GM18858 (cell line): ENCODE data around the gene KIAA1671.

Experiments used
- ATAC-seq: cut with Tn5 transposase; IDR thresholded peaks from one replicate; pipeline ENCODE4 v1.9.1; 2021; ENCODE audit not compliant: unreplicated experiment

The KIAA1671 gene

GRCh38 chr22:25066861-25067435 is 114.4 kb downstream of the KIAA1671 start:
- ATAC-seq = no peak

GRCh38 chr22:25067851-25068421 is 115.4 kb downstream of the KIAA1671 start:
- ATAC-seq = no peak

GRCh38 chr22:25068707-25069106 is 116.2 kb downstream of the KIAA1671 start:
- ATAC-seq = no peak

GRCh38 chr22:25069426-25069757 is 116.9 kb downstream of the KIAA1671 start:
- no peak for ATAC-seq

- no peak for ATAC-seq
These were observed 117.4 kb downstream of the KIAA1671 start for GRCh38 chr22:25069758-25070481.

DNA sequence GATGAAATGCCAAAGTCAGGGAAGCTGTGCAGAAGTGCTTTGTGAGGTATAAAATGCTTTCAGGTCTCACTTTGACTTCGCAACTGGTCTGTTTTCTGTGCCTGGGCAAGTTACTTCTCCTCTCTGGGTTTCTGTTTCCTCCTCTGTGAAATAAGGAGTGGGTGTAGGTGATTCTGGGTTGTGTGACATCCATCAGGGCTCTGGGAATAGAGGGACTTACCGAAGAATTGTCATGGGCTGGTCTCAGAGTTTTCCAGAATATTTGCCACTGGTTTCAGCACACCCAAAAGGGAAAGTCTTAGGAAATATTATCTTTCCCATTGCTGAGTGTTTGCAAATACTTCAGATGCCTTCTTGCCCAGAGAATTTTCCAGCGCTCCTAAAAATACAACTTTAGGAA is 118.4 kb downstream of the KIAA1671 start:
- ATAC-seq = no peak

- ATAC-seq = no peak
These were observed 119.2 kb downstream of the KIAA1671 start for GRCh38 chr22:25071720-25072119.

GRCh38 chr22:25072406-25072805 is 119.9 kb downstream of the KIAA1671 start:
- no peak for ATAC-seq

DNA sequence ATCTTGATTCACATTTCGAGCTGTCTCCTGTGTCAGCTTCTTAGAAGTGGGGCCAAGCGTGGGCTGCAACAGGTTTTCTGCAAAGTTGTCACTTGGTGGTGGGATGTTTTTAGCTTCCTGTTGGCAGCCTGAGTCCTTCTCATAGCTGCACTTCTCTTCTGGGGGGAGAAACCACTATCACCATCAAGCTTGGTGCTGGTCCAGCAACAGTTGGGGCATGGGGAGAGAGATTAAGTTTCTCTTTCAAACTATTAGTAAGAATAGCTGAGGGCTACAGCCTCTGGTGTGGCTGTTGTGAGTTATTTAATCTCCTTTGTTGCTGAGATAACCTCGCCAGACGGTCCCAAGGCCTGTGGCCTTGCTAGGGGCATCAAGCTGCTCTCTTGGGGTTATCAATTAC is 123.8 kb downstream of the KIAA1671 start:
- no peak for ATAC-seq

DNA sequence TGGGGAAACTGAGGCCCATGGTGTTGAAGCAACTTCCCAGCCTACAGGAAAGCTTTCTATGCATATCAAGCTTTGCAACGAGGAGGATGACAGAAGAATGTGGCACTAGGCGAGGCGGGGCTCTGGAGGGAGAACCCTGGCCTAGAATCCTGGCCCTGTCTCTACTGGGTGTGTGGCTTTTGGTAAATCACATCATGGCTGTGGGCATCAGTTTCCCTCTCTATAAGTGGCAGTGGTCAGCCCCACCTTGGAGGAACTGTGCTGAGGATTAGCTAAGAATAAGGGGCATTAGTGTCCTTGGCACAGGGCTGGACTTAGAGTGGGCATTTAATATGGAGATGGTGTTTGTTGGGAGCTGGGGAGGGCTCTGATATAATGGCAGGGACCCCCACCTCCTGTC is 124.5 kb downstream of the KIAA1671 start:
- no peak for ATAC-seq

GRCh38 chr22:25077964-25078363 is 125.4 kb downstream of the KIAA1671 start:
- no peak for ATAC-seq

- no peak for ATAC-seq
These were observed 126.1 kb downstream of the KIAA1671 start for GRCh38 chr22:25078591-25078990.

DNA sequence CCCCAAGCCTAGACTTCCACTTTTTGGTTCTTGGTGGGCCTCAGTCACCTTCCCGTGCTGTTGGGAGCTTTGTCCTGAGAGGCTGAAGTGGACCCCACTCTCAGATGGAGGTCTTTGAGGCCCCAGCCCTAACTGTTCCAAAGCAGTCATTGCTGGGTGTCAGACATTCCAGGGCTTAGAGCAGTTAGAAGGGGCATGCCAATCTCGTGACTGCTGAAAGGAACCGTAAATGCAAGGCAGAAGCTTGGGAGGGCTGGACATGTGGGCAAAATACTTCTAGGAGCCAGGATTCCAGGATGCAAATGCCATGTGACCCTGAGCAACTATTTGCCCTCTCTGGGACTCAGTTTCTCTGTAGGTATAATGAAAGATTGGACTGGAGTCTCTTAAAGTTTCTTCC is 128.3 kb downstream of the KIAA1671 start:
- no peak for ATAC-seq

DNA sequence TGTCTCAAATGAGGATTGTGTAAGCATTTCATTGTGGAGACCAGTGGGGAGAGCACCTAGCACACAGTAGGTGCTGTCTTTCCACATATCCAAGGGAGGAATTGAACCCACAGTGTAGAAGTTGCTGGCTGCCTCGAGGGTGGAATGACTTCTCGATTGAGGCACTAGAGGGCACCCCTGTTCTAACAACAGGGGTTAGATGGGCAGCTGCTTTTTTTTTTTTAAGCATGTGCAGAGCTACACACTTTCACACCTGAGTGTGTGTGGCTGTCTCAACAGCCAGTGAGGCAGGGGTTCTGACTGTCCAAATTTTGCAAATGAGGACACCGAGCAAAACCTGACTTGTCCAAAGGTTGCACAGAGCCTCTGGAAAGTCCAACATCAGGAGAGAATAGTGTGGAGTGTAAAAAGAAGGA is 128.9 kb downstream of the KIAA1671 start:
- ATAC-seq = no peak

DNA sequence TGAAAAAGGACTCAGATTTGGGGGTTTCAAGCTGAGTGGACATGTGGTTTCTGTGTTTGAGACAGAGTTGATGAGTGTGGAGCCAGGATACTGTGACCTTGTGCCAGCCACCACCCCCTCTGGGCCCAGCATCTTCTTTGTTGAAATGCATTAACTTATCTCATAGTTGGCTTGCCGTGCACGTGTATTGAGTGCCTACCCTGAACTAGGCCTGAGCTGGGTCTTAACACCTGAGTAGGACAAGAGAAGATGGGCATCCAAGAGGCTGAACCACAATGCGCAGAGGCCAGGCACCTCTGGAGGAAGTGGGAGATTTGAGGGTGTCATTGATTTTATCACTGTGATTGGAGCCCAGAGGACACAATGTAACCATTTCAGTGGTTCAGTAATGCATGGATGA is 129.6 kb downstream of the KIAA1671 start:
- ATAC-seq = no peak

- no peak for ATAC-seq
These were observed 130.7 kb downstream of the KIAA1671 start for GRCh38 chr22:25083056-25083806.

GRCh38 chr22:25083807-25084200 is 131.3 kb downstream of the KIAA1671 start:
- no peak for ATAC-seq

- no peak for ATAC-seq
These were observed 132.0 kb downstream of the KIAA1671 start for GRCh38 chr22:25084405-25085107.

DNA sequence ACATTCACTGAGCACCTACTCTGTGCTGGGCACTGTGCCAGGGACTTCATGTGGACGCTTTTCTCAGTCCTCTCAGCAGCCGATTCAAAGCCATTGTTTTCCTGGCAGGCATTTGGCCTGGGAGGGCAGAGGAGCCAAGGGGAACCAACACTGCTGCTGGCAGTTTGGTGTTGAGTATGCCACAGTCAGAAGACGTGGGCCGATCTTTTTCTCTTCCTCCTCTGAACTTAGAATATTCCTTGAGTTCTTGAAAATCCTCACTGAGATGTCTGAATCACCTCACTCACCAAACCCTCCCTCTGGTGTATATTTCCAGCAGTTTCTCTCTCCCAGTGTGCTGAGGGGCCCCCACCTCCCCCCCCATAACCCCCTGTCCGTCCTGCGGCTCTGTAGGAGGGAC is 132.6 kb downstream of the KIAA1671 start:
- ATAC-seq = no peak

DNA sequence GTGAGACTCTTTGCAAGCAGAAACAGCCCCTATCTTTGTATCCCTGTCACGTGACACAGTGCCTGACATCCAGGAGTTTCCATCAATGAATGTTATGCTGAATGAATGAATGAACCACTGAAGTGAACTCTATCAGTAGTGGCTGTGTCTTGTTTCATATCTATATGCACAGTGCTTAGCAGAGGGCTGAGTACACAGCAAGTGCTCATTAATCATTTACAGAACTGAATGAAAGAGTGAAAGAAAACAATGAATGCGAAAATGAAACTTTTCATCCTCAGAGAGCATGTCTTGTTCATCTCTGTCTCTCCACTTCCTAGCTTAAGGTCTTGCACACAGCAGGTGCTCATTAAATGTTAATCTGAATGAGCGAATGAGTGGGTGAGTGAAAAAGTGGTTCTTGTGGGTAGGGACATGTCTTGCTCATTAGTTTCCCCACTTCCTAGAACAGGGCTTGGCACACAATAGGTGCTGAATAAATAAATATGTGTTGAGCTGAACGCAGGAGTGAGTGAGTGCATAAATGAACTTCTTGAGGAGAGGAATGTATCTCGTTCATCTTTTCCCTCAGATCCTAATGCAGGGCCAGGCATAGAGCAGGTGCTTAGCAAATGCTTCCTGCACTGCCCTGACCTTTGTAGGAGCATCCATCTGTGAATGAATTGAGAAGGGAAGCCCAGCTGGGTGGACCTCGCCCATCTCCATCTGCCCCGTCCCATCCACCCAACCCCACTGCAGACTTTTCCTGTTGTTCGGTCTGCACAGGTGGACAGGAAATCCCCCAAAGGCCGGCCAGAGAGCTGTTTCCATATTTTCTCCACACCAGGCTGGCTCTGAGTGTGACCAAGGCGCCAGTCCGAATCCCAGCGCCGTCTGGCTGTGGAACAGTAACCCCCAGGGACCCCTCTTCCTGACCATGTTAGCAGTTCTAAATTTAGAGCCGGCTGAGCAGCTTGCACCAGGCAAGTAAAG is 133.7 kb downstream of the KIAA1671 start:
- peak; percentile 81 for ATAC-seq
